Measurements from ENCODE around the gene FSTL3.
A peak's percentile ranks its signal among the peaks of the same experiment; 100 is the strongest.

FSTL3 gene

DNA sequence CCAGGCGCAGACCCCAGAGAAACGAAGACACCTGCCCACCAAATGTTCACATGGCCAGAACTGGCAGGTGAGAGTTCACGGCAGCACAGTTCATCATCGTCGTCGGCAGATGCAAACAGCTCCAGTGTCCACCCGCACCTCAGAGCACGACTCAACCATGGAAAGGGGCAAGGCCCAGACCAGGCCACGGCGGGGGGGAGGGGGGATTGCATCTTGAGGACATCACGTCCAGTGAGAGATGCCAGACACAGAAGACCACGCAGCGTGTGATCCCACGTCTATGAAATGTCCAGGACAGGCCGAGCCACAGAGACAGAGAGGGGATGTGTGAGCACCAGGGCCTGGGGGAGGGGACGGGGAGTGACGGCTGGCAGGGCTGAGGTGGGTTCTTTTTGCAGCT is 20.5 kb upstream of the FSTL3 start:
- H3K9me3 ChIP-seq (ENCODE audit: low read depth, low read length) = no peaks in the 10 kb centered on the region
- no peak for TF ChIP-seq EZH2 (IDR thresholded peaks at IDR 0.05)
- TF ChIP-seq POLR2AphosphoS5 (IDR thresholded peaks at IDR 0.05; ENCODE audit: borderline replicate concordance, low read depth, low read length) = no peak
- no peak for TF ChIP-seq FOXP2 (optimal IDR thresholded peaks at IDR 0.05; ENCODE audit: control extremely low read depth, extremely low read length, insufficient read depth)
- no peak overlapping the region for H3K4me3 ChIP-seq
- peaks cover 20% of the 10 kb centered on the region; the same call in 1 of the 2 replicates for H3K36me3 ChIP-seq (ENCODE audit: insufficient read depth, low read length)
- H3K27ac ChIP-seq = no peak overlapping the region
- no peak for DNase-seq (ENCODE audit: low read depth, low spot score)
- H3K9ac ChIP-seq (ENCODE audit: insufficient read length) = no peak overlapping the region

DNA sequence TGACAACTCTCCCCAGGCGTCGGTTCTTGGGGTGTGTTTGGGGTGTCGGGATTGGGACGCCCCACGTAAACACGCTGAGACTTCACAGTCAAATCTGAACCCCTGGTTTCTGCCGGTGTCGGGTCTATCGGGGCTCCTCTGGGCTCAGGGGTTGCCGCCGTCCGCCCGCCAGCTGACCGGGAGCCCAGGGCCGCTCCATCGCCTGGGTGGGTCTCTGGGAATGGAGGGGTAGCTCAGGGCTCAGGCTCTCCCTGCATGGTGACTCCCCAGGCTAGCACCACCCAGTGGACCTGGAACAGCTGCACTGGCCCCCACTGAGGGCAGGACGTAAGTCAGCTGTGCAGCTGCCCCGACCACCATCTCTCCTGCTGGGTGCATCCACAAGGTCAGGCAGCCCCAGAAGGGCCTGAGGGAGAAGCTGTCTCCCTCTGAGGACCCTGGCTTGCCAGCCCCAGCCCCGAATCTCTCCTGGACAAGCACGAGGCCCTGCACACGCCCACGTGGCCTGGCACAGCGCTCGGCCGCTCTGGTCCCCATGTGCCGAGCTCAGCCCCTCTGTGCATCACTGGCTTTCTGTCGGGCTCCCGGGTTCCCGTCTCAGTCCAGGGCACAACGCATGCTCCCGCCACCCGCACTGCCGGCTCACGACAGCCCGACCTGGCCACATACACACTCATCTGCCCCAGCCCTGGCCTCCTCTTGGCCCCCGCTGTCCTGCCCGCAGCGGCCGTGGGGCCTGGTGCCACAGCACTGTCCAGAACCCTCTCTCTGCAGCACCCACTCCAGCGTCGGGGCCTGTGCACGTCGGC is 19.2 kb upstream of the FSTL3 start:
- Histone ChIP-seq H3K9me3 (ENCODE audit: low read depth, low read length) (no peaks in the 10 kb centered on the region), H3K9ac (ENCODE audit: insufficient read length) (no peak overlapping the region), H3K27ac (no peak overlapping the region), H3K36me3 (ENCODE audit: insufficient read depth, low read length) (peaks cover 16% of the 10 kb centered on the region; the same call in 1 of the 2 replicates), H3K4me3 (no peak overlapping the region)
- no peak for DNase-seq (ENCODE audit: low read depth, low spot score)
- TF ChIP-seq EZH2 (IDR thresholded peaks at IDR 0.05) (no peak), POLR2AphosphoS5 (IDR thresholded peaks at IDR 0.05; ENCODE audit: borderline replicate concordance, low read depth, low read length) (no peak), FOXP2 (optimal IDR thresholded peaks at IDR 0.05; ENCODE audit: control extremely low read depth, extremely low read length, insufficient read depth) (no peak)

- TF ChIP-seq EZH2 (IDR thresholded peaks at IDR 0.05) = no peak
- no peak for TF ChIP-seq FOXP2 (optimal IDR thresholded peaks at IDR 0.05; ENCODE audit: control extremely low read depth, extremely low read length, insufficient read depth)
- no peak for TF ChIP-seq POLR2AphosphoS5 (IDR thresholded peaks at IDR 0.05; ENCODE audit: borderline replicate concordance, low read depth, low read length)
- no peak for DNase-seq (ENCODE audit: low read depth, low spot score)
- no peaks in the 10 kb centered on the region for H3K9me3 ChIP-seq (ENCODE audit: low read depth, low read length)
- H3K9ac ChIP-seq (ENCODE audit: insufficient read length) = no peak overlapping the region
- H3K4me3 ChIP-seq = no peak overlapping the region
- H3K36me3 ChIP-seq (ENCODE audit: insufficient read depth, low read length) = peaks cover 11% of the 10 kb centered on the region; the same call in 1 of the 2 replicates
- no peak overlapping the region for H3K27ac ChIP-seq
Observed at GRCh38 chr19:657611-658010, 18.6 kb upstream of the FSTL3 start.

- no peak overlapping the region for H3K9ac ChIP-seq (ENCODE audit: insufficient read length)
- peaks cover 8% of the 10 kb centered on the region; the same call in 1 of the 2 replicates for H3K36me3 ChIP-seq (ENCODE audit: insufficient read depth, low read length)
- no peak overlapping the region for H3K27ac ChIP-seq
- H3K4me3 ChIP-seq = no peak overlapping the region
- TF ChIP-seq EZH2 (IDR thresholded peaks at IDR 0.05) (no peak), FOXP2 (optimal IDR thresholded peaks at IDR 0.05; ENCODE audit: control extremely low read depth, extremely low read length, insufficient read depth) (no peak), POLR2AphosphoS5 (IDR thresholded peaks at IDR 0.05; ENCODE audit: borderline replicate concordance, low read depth, low read length) (no peak)
- no peaks in the 10 kb centered on the region for H3K9me3 ChIP-seq (ENCODE audit: low read depth, low read length)
- no peak for DNase-seq (ENCODE audit: low read depth, low spot score)
Observed at GRCh38 chr19:658059-658839, 17.9 kb upstream of the FSTL3 start.

GRCh38 chr19:658916-659839 is 17.0 kb upstream of the FSTL3 start:
- Histone ChIP-seq H3K36me3 (ENCODE audit: insufficient read depth, low read length) (no peaks in the 10 kb centered on the region; the same call in 1 of the 2 replicates), H3K9ac (ENCODE audit: insufficient read length) (no peak overlapping the region), H3K4me3 (no peak overlapping the region), H3K27ac (no peak overlapping the region), H3K9me3 (ENCODE audit: low read depth, low read length) (no peaks in the 10 kb centered on the region)
- TF ChIP-seq POLR2AphosphoS5 (IDR thresholded peaks at IDR 0.05; ENCODE audit: borderline replicate concordance, low read depth, low read length) = no peak
- no peak for TF ChIP-seq EZH2 (IDR thresholded peaks at IDR 0.05)
- TF ChIP-seq FOXP2 (optimal IDR thresholded peaks at IDR 0.05; ENCODE audit: control extremely low read depth, extremely low read length, insufficient read depth) = no peak
- no peak for DNase-seq (ENCODE audit: low read depth, low spot score)

- peak overlapping the region; percentile 98 for H3K9ac ChIP-seq (ENCODE audit: insufficient read length)
- TF ChIP-seq FOXP2 (optimal IDR thresholded peaks at IDR 0.05; ENCODE audit: control extremely low read depth, extremely low read length, insufficient read depth) = no peak
- TF ChIP-seq EZH2 (IDR thresholded peaks at IDR 0.05) = no peak
- TF ChIP-seq POLR2AphosphoS5 (IDR thresholded peaks at IDR 0.05; ENCODE audit: borderline replicate concordance, low read depth, low read length) = no peak
- peak overlapping the region; percentile 53; the same call in 1 of the 2 replicates for H3K27ac ChIP-seq
- no peaks in the 10 kb centered on the region; the same call in 1 of the 2 replicates for H3K36me3 ChIP-seq (ENCODE audit: insufficient read depth, low read length)
- no peak for DNase-seq (ENCODE audit: low read depth, low spot score)
- H3K4me3 ChIP-seq = peak overlapping the region; percentile 93
- no peaks in the 10 kb centered on the region for H3K9me3 ChIP-seq (ENCODE audit: low read depth, low read length)
Observed at GRCh38 chr19:660793-661426, 15.3 kb upstream of the FSTL3 start.

DNA sequence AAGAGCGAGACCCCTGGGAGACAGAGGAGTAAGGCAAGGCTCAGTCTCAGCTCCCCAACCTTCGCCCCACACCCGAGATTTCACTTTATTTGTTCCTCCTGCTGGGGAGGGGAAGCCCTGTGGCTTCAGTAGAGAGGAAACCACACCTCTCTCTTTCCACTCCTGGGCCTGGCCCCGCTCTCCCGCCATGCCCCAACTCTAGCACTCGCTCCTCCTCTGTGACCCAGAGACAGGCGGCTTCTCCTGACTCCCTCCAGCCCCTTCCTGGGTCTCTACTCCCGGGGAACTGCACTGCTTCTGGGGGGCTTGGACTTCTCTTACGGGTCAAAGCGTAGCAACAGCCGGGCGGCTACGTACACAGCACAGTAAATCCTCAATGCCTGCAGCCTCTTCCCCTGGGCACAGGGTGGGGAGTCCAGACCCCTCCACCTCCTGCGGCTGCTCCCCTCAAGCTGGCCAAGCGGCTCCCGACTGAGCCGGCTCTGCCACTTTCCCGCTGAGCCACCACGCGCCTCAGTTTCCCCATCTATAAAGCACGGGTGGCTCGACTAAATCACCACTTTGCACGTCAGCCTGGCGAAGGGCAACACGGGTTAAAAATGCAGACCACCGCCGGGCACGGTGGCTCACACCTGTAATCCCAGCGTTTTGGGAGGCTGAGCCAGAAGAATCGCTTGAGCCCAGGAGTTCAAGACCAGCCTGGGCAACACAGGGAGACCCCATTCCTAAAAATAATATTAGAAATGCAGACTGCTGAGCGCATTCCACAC is 14.6 kb upstream of the FSTL3 start:
- Histone ChIP-seq H3K4me3 (peak overlapping the region; percentile 93), H3K36me3 (ENCODE audit: insufficient read depth, low read length) (no peaks in the 10 kb centered on the region; the same call in 1 of the 2 replicates), H3K9me3 (ENCODE audit: low read depth, low read length) (no peaks in the 10 kb centered on the region), H3K9ac (ENCODE audit: insufficient read length) (peak overlapping the region; percentile 98), H3K27ac (peak overlapping the region; percentile 81; the same call in 1 of the 2 replicates)
- DNase-seq (ENCODE audit: low read depth, low spot score) = no peak
- TF ChIP-seq EZH2 (IDR thresholded peaks at IDR 0.05) (no peak), FOXP2 (optimal IDR thresholded peaks at IDR 0.05; ENCODE audit: control extremely low read depth, extremely low read length, insufficient read depth) (no peak), POLR2AphosphoS5 (IDR thresholded peaks at IDR 0.05; ENCODE audit: borderline replicate concordance, low read depth, low read length) (no peak)
